Epidermal melanocyte (primary cell): ENCODE data around the gene CDH13.

ENCODE experiments used
- DNase-seq: peaks from one replicate; pipeline ENCODE4 v3.0.0; 2011; ENCODE audit warnings: low spot score; ENCODE audit not compliant: insufficient read length

CDH13 gene

DNA sequence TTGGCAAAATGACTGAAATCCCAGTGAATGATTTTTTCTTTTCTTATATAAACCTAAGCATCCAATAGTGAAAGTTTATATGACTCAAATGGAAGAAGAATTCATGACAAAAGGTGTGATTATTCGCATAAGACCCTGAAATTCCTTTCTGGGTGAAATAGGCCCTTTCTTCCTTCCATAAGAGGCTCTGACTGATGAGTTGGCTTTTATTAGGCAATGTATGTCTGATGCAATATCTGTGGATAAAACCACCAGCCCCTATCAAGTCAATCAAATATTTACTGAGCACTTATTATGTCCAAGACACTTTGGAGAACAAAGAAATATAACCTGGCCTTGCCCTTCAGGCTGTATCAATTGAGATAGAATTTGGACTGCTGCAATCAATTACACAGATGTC is 316.6 kb downstream of the CDH13 start:
- DNase-seq = no peak

DNA sequence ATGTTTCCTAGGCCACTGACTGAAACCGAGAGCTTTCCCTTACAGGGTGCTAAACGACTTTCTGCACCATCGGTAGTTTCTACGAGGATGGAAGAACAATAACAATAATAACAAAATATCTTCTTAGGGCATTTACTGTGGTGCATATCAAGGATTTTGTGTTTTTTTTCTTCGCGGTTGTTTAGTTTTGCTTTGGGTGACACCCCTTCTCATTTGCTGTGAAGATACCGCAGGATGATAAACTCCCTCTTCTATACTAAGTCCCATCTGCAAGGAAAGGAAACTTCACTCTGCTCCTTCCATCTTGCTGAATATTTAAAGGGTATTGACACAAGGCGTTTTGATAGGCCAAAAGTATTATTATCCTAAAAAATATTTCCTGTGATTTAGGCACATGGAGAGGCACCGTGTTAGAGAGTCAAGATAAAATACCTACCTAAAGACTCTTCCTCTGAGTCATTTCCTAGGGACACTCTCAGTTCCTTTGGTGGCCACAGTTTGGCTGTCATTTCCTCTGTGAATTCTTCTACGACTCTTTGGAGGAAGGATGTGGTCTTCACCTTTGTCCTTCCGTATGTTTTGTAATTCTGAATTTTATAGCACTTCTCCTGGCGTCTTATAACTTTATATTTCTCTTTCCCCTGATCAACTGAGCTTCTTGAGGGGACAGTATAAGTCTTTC is 318.8 kb downstream of the CDH13 start:
- DNase-seq = no peak

DNA sequence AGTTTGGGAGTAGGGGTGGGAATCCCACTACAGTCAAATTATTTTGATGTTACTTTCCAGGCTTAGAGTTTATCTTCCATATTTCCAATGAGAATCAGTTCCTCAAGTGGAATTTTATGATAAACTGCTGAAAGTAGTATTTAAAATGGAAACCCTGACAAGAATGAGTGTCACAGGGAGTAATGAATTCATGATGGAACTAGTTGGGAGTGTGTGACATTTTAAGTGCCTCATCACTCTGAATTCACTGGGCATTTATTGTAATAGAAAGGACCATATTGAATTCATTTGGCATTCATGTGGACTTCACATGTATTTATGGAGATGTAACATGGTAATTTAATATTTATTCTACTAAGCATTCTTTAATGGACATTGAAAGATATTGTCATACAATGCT is 320.9 kb downstream of the CDH13 start:
- no peak for DNase-seq

DNA sequence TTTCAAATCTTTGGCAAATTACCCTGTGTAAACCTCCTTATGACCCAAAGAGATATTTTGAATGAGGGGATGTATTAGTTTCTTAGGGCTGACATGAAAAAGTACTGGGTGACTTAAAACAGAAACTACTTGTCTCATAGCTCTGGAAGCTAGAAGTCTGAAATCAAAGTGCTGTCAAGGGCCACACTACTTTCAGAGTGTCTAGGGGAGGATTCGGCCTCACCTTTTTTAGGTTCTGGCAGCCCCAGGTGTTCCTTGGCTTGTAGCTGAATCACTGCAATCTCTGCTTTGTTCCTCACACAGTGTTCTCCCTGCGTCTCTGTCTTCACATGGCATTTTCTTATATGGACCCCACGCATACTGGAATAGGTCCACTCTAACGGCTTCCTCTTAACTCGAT is 322.2 kb downstream of the CDH13 start:
- DNase-seq = no peak

DNA sequence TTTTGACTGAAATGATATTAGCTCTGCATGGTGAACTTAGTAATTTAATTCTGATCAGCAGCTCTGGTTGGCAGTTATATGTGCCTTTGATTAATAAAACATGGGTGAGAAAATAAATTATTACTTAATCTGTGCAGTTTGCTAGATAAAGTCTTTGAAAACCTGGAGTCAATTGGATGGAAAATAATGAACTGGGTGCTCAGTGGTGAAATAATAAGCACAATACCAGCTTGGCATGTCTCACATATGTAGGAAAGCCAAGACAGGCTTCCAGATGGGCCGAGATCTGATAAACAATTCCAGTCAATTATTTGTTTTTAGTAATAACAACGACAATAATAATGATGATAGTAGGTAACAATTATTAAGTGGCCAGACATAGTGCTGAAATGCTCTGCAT is 326.7 kb downstream of the CDH13 start:
- no peak for DNase-seq

DNA sequence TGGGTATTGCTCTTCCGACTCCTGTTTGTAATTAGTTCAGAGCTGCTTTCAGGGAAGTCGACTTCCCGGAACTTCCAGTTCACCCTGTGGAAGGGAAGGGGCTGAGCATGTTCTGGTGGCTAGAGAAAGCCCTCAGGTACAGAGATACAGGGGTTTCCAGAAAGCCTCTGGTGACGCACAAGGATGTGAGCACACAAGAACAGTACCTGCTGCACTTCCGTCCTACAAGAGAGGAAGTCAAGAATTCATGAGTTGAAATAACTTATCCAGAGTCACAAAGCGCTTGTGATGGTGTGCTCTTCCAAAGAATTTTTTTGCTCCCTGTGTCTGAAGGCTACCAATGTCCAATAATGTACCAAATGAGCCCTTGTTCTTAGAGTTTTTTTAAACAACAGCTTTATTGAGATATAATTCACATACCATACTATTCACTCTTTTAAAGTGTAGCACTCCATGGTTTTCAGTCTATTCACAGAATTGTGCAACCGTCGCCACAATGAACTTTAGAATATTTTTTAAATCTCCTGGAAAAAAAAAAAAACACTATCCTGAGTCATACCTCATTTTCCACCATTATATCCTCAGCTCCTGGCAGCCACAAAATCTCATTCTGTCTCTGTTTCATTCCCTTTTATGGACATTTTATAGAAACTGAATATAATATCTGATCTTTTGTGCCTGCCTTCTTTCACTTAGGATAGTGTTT is 327.6 kb downstream of the CDH13 start:
- no peak for DNase-seq

DNA sequence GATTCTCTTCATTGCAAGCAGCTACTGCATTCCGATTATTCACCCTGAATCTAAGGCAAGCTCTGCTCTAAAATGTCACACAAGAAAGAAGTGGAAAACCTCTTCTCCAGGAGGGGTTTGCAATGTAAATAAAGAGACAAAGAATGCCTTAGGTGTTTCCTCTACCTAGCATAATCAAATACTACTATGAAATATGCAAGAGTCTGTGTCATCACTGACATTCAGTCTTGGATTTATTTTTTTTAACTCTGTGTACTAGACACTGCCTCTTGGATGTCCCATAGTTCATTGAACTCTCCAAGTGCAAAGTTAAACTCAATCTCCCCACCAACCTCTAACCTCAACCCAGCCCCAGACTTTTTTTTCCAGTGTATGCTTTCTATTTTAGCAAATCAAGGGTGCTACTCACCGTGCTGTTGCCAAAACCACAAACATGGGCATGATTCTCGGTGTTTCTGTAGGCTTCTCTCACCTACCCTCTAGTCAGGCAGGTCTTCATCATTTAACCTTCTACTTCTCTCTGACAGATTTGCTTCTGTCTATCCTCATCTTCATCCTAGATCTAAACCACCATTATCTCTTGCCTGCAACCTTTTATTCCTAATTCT is 329.1 kb downstream of the CDH13 start:
- DNase-seq = no peak

DNA sequence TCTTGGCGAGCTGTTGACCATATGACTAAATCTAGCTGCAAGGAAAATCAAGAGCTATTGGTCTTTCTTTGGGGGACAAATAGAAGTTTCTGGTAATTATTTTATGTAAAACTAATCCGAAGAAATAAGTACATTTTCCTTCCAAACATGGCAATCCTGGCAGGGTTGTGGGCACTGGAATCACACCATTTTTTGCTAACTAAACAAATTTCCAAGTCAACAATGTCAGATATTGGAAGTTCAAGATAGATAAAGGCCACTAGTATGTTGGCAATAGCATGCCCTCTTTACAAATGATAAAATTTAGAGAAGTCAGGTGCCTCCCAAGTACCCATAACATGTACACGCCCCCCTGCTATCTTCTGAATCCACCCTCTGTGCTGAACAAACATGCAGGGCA is 330.4 kb downstream of the CDH13 start:
- no peak for DNase-seq

DNA sequence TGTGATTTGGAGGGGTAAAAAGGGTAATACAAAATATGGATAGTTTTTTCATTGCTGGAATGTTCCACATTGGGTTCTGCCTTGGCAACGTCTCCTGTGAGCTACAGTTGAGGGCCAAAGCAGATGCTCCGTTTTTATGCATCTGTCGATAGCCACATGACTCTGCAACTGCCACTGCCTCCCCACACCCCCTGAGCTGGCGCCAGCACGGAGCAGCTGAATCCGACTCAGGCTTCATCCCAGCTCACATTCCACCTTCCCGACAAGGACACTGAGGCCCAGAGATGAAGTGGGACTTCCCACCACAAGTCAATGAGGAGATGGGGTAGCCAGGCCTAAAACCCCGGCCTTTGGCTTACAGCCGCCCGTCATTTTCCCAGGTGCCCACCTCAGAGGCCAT is 334.1 kb downstream of the CDH13 start:
- no peak for DNase-seq

DNA sequence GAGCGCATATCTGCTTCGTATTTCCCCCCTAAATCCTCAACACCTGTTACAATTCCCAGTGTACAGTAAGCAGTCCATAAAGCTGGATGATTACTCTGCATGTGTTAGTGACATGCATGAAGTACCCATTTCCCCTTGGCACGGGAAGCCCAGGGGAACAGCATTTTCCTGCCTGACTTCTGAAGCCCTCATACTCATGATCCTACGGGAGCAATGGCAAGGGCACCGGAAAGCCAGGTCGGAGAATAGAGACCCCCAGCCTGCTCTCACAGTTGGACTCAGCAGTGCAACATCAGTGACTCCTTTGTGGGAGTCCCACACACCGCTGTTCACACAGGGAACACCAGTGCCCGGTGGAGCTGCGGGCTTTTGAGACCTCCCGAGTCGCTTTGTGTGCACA is 336.9 kb downstream of the CDH13 start:
- DNase-seq = no peak

DNA sequence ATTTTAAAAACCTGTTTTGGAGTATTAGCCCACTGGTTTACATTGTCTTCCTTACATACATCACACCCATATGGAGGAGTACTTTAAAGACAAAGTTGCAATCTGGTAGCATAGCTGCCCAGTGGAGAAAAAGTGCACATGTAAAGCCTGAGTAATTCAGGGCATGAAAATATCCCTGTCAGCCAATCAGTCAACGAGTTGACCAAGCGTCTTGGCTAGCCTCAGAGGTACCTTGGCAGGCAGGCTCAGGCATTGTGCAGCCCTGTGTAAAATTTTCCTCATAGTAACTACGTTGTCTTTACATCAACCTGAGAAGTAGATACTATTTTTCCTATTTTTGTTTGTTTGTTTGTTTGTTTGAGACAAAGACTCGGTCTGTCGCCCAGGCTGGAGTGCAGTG is 339.0 kb downstream of the CDH13 start:
- no peak for DNase-seq

DNA sequence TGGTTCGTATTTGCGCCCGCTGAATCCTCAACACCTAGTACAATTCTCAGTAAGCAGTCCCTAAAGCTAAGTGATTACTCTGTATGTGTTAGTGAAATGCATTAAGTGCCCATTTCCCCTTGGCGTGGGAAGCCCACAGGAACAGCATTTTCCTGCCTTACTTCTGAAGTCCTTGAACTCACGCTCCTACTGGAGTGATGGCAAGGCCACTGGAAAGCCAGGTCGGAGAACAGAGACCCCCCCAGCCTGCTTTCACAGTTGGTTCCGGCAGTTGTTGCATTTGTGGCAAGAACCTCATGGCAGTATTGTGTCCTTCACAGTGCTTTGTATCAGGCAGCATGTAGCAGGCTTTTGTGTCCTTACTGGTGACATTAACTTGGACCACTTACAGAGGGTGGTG is 340.7 kb downstream of the CDH13 start:
- DNase-seq = no peak

DNA sequence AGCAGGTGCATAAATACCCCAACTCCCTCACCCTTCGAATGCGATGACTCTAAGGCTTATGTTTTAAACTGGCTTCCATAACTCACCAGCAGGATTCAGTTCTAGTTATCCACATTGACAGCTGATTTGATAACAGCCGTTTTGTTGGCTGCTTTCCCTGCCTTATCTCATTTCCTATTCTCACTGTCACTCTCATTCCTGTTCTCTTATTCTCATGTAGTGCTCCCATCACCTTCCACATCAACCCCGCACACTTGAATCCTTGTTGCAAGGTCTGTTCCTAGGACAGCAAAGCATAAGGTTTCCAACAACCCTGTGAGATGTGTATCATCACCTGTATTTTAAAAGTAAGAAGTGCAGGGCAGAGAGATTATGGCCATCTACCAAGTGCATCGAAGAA is 344.4 kb downstream of the CDH13 start:
- DNase-seq = no peak

DNA sequence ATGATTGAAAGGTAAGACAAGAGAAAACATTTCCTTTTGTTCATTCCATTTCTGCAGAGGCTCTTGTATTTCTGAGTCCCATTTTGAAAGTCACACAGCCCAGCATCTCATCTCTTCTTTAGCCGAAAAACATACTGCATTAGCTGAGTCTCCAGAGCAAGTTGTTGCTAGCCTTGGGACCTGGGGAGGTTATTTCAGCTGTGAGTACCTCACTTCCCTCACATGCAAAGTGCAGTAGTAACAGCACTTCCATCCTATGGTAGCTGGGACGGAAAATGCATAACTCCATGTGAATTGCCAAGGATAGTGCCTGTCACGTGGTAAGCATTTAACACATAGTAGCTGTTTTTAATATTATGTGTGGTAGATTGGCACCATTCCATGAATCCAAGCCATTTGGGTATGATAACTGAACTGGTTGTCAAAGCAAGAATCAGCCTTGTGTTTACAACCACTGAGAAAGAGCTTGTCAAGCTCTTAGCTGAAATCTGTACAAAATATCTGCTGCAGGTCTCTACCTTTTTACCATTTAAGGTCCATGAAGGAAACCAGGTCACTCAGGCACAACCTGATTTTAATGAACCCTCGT is 345.7 kb downstream of the CDH13 start:
- DNase-seq = no peak

DNA sequence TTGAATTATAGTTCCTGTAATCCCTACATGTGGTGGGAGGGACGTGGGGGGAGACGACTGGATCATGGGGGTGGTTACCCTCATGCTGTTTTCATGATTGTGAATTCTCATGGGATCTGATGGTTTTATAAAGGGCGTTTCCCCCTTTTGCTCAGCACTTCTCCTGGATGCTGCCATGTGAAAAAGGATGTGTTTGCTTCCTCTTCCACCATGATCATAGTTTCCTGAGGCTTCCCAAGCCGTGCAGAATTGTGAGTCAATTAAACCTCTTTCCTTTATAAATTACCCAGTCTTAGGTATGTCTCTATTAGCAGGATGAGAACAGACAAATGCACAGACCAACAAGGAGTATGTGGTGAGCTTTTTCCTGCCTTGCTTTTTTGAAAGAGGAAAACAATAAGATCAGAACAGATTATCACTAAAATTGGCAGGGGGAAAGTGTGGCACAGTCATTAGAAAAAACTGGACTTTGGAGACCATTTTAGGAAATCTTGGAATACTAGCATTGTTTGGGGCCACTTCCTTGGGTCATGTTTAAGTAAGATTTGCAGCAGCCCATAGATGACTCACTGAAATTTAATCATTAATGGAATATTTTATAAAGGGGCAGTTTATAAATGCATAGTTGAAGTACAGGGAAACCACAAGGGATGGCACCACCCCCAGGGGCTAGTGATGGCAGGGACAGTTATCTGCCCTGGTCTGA is 352.8 kb downstream of the CDH13 start:
- no peak for DNase-seq

DNA sequence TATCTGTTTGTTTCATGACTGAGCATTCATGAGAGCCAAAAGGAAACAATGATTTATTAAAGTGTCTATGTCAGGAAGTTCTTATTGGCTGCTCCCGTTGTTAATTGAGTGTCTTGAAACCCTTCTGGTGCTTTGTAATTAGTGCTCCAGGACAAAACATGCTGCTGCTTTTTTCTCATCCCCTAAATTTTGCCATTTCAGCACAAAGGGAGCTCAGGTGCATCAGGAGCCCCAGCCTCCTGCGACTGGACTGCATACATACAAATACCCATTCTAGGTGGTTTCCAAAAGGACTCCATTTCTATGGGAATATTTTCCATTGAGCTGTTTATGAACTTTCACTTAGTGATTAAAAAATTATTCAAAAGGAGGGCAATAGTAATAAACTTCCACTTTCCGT is 354.0 kb downstream of the CDH13 start:
- no peak for DNase-seq

DNA sequence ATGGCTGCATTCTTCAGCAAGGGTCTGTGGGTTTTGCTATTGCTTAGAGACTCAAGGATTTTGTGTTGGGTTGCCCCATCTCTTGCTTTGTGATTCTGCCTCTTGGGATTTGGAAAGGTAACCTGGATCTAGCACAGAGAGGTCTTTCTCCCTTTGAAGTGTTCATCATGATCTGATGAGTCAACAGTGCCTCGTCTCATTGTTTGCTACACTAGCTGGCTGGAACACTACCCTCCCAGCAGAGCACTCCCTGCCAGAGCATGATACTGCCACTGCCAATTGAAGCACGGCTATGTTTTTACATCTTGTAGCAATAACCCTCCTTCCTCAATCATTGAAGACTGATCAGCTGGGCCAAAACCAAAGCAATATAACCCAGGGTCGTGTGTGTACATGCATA is 361.0 kb downstream of the CDH13 start:
- DNase-seq = no peak

DNA sequence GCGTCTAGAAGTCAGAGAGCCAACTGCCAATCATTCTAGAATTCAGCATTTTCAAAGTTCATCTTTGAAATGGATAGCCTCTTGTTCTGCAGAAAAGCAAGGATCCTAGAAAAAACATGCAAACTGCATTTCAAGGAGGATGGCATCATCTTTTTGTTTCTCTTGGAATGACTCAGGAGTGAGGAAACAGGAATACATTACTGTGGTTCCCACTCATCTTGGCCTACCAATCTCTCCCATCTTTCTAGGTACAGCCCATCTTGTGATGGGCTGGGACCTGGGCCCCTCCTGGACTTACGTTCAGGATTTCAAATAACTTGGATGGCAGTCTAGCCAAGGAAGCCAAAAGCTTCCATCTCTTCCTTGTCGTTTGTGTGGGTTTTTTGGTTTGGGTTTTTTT is 363.4 kb downstream of the CDH13 start:
- DNase-seq = no peak

DNA sequence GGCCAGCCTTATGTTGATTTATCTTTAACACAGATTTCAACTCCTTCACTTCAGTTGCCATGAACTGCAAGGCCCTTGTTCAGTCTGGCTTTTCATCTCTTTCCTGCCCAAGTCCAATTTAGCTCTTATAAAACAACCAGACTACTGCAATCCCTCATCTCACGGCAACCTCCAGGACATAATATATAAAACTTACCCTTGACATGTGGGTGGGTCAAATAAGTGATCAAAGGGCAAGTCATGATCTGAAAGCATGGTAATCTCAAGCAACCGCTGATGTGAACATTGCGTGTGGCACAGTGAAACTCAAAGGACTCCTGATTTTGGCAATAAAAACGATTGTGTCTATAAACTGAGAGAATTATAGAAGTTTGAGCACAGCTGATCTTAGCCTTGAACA is 364.6 kb downstream of the CDH13 start:
- DNase-seq = no peak

DNA sequence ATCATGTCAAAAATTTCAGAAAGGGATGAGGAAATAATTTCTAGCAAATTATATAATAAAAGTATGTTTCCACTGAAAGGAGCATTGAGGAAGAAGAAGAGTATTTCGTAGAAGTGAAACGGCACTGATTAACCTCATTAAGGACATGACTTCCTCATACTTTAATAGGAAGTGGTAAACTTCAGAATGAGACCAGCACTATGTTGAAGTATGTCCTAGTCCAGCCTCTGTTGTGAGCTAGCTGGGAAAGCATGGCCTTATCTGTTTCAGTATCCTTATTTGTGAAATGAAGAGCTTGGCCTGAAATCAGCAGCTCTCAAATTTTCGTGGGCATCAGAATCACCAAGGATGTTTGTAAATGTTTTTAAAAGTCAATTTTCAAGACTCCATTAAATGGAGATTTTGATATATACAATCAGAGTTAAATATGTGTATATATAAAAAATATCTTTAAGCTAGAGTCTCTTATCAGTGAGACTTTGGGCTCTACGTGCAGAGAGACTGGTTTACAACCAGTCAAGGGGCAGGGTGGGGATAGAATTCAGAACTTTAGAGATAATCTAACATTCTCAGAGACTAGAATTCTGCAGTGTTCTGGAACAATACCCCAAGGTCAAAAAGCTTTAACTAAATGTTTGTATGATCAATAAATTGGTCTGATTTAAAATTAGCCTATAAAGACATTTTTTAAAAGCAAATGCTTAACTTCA is 365.4 kb downstream of the CDH13 start:
- DNase-seq = no peak

DNA sequence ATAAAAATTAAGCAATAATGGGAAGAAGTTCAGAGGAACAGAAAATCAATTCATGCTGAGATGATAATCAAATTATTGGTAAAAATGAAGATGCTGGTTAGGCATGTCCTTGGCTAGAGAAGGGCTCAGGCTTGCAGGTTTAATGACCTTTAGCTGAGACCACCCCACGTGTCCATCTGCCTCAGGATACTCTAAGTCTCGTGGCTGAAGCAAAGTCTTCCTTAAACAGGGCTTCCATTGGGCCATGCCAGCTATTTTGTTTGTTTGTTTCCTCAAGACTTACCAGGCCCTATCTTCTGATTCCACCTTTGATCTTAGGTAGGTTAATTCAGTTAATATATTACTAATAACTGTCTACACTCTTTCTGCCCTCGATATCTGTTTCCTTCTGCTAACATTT is 366.0 kb downstream of the CDH13 start:
- no peak for DNase-seq
